ENCODE results near the gene LRSAM1. TPM values are rescaled to one million over a fixed set of nuclear protein-coding genes. Genes with fewer than 3 reads are reported as not detected.

Gene LRSAM1
- total RNA-seq, 1 donor from 2014 or later = 17.1 TPM

DNA sequence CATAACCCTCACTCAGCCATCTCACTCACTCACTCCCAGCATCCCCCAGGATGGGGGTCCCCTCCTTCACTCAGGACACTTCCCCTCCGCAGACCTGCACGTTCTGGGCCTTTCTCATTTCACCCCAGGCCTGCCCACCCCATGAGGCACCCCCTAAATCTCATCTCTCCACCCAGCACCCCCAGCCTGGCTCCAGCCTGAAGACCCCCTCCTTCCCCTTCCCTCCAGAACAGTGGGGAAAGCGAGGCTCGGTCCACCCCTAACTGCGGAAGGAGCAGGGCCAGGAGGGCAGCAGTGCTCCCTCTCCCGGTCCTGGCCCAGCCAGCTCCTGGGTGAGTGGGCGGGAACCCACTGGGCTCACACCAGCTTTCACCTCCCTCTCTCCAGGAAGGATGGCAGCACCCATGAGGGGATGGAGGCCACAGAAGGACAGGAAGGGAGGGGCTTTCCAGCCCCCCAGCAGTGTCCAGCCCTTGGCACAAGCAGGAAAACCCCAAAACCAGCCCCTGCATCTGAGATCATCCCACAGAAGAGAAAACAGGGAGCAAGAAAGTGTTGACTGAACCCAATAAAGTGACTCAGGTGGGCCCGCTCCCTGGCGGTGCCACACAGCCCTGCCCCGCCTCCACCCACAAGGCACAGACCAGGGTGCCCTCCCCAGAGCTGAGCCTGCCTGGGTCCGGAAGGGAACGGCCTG, 55.0 kb downstream of the LRSAM1 start:
- TF ChIP-seq, protein P1, sequence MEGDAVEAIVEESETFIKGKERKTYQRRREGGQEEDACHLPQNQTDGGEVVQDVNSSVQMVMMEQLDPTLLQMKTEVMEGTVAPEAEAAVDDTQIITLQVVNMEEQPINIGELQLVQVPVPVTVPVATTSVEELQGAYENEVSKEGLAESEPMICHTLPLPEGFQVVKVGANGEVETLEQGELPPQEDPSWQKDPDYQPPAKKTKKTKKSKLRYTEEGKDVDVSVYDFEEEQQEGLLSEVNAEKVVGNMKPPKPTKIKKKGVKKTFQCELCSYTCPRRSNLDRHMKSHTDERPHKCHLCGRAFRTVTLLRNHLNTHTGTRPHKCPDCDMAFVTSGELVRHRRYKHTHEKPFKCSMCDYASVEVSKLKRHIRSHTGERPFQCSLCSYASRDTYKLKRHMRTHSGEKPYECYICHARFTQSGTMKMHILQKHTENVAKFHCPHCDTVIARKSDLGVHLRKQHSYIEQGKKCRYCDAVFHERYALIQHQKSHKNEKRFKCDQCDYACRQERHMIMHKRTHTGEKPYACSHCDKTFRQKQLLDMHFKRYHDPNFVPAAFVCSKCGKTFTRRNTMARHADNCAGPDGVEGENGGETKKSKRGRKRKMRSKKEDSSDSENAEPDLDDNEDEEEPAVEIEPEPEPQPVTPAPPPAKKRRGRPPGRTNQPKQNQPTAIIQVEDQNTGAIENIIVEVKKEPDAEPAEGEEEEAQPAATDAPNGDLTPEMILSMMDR (conservative IDR thresholded peaks at IDR 0.05; ENCODE audit: low read depth, low read length) = no peak
- no peak overlapping the region for H3K4me3 ChIP-seq (ENCODE audit: low read depth, low read length)
- DNase-seq (ENCODE audit: low read depth) = no peak

DNA sequence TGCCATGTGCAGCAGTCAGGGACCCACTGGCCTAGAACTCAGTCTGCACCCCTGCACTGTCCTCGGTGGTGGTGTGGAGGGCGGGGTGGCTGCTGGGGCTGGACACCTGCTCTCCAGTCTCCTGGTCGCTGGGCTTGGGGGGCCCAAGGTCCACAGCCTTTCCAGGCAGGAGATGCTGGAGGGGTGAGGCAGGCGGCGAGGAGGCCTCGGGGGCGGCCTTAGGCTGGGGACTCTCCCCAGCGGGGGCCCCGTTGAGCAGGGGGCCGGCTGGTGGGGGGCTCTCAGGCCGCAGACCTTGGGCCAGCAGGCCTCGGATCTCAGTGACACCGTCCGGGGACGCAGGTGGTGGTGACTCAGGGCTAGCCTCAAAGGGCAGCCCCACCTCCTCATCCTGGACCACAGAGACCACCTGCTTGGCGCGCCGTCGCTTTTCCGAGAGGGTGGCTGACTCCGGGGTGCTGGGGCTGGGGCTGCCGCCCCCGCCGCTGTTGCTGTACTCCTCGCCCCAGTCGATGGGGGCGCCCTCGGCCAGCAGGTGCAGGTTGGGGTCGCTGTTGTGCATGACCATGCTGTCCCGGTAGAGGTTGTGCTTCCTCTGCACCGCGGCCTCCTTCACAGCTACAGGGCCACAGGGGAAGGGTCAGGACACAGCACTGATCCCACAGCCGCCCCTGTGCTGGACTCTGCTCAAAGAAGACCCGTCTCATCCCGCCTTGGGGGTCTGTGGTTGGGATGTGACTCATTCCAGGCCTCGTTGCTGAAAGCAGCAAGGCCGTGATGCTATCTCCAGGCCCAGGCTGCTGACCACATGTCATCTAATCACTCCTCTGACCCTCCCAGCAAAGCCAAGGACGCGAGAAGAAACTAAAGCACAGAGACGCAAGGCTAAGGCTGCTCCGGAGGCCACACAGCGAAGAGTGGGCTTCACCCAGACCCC, 55.8 kb downstream of the LRSAM1 start:
- no peak overlapping the region for H3K4me3 ChIP-seq (ENCODE audit: low read depth, low read length)
- DNase-seq (ENCODE audit: low read depth) = no peak
- TF ChIP-seq, protein P1 (conservative IDR thresholded peaks at IDR 0.05; ENCODE audit: low read depth, low read length) = no peak

- H3K4me3 ChIP-seq (ENCODE audit: low read depth, low read length) = no peak overlapping the region
- no peak for DNase-seq (ENCODE audit: low read depth)
- TF ChIP-seq, protein P1 (conservative IDR thresholded peaks at IDR 0.05; ENCODE audit: low read depth, low read length) = no peak
These were observed 56.7 kb downstream of the LRSAM1 start for GRCh38 chr9:127507751-127508648.

DNA sequence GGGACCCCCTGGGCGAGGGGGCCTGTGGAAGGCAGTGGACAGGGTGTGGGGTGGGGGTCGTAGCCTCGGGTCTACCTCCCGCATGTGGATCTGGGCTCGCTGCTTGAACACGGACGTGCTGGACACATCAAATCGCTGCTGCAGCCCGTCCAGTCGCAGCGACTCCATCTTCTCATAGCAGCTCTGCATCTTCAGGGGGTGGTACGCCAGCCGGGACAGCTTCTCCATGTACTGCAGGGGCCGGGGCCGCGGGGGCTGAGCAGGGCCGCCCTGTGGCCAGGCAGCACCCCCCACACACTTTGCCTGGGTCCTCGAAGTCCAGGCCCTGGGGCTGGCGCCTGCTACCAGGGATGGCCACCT, 57.6 kb downstream of the LRSAM1 start:
- TF ChIP-seq, protein P1 (conservative IDR thresholded peaks at IDR 0.05; ENCODE audit: low read depth, low read length) = no peak
- H3K4me3 ChIP-seq (ENCODE audit: low read depth, low read length) = no peak overlapping the region
- no peak for DNase-seq (ENCODE audit: low read depth)

- no peak overlapping the region for H3K4me3 ChIP-seq (ENCODE audit: low read depth, low read length)
- no peak for DNase-seq (ENCODE audit: low read depth)
- TF ChIP-seq, protein P1 (conservative IDR thresholded peaks at IDR 0.05; ENCODE audit: low read depth, low read length) = no peak
These were observed 58.1 kb downstream of the LRSAM1 start for GRCh38 chr9:127509261-127509954.

- no peak overlapping the region for H3K4me3 ChIP-seq (ENCODE audit: low read depth, low read length)
- DNase-seq (ENCODE audit: low read depth) = no peak
- TF ChIP-seq, protein P1 (conservative IDR thresholded peaks at IDR 0.05; ENCODE audit: low read depth, low read length) = no peak
These were observed 58.6 kb downstream of the LRSAM1 start for GRCh38 chr9:127509955-127510299.

All from epithelial cell of proximal tubule (primary cell).